ENCODE measurements around the gene RAPGEF1. TPM values are rescaled to one million over a fixed set of nuclear protein-coding genes. Genes with fewer than 3 reads are reported as not detected.

The RAPGEF1 gene
- total RNA-seq, 1 donor = 119 TPM

DNA sequence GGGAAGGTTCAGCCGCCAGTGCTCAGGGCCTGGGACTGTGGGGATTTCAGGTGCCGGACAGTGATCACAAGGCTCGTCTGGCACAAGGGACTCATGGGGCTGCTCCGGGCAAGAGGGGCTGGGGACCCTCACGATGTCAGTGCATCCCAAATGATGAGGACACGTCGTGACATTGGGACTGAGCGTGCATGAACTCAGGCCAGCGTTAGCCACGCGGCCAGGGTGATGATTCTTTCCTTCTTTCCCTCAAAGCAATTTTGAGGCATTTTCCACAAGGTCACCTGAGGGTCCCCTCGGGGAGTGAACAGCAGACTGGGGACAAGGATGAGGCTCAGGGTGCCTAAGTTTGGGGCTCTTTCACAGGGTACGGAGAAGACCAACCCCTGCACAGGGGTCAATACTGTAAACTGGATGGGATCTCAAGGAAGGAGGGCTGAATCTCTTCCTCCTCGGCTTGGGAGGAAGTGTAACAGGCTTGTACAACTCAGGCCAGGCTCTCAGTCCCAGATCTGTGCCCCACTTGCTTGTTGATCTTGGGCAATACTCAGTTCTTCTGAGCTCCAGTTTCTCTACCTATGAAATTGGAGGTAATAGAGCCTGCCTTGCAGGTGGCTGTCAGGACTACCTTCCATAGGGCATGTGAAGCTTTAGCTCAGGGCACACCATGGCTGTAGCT lies 116.1 kb downstream of the RAPGEF1 start:
- no peak overlapping the region for H3K4me3 ChIP-seq (ENCODE audit: low read length)
- H3K9me3 ChIP-seq (ENCODE audit: low read depth, low read length) = no peaks in the 10 kb centered on the region
- H3K27me3 ChIP-seq (ENCODE audit: insufficient read depth, low read length) = no peaks in the 10 kb centered on the region
- H3K4me1 ChIP-seq (ENCODE audit: insufficient read depth, low read length) = peaks cover 81% of the 10 kb centered on the region

DNA sequence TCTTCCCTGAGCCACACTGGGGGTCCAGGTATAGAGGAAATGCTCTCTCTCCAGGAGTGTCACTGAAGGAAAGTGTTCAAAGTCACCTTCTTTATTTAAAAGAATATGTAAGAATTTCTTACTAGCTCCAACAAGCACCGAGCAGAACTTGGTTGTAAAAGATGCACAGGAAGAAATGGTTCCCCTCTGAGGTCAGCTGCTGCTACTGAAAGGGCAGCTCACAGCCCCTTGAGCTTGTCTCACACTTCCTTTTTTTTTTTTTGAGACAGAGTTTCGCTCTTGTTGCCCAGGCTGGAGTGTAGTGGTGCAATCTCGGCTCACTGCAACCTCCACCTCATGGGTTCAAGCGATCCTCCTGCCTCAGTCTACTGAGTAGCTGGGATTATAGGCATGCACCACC lies 117.4 kb downstream of the RAPGEF1 start:
- Histone ChIP-seq H3K27me3 (ENCODE audit: insufficient read depth, low read length) (no peaks in the 10 kb centered on the region), H3K9me3 (ENCODE audit: low read depth, low read length) (no peaks in the 10 kb centered on the region), H3K4me3 (ENCODE audit: low read length) (no peak overlapping the region), H3K4me1 (ENCODE audit: insufficient read depth, low read length) (peaks cover 68% of the 10 kb centered on the region)

DNA sequence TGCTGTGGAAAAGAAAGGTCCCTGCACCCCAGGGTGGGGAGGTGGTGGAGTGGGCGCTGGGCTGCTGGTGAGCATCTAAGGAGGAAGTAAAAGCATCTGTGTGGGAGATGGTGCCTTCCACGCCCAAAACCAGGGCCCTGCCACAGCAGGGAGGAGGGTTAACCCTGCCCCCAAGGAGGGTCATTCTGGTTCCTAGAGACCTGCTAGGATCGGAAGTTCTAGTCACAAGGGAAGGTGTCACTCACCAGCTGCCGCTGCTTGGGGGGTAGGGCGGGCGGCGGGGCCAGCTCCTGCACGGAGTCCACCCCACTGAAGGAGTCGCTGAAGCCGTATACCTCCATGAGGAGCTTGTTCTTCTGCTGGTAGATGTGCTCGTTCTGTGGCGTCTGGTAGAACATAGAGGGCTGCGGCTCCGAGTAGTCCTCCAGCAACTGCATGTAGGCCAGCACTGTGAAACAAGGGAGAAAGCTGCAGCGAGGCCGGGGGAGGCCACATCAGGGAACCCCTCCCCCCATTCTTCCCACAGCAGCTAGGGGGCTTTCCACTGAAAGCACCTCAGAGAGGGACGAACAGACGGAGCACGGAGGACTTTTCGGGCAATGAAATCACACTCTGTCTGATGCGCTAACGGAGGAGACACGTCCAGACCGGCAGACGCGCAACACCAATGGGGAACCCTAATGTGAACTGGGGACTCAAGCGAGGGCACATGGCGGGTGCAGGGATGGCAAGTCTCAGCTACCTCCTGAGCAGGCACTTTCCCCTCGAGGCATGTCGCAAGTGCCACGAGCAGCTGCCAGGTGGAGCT lies 118.1 kb downstream of the RAPGEF1 start:
- Histone ChIP-seq H3K4me1 (ENCODE audit: insufficient read depth, low read length) (peaks cover 61% of the 10 kb centered on the region), H3K4me3 (ENCODE audit: low read length) (no peak overlapping the region), H3K27me3 (ENCODE audit: insufficient read depth, low read length) (no peaks in the 10 kb centered on the region)

DNA sequence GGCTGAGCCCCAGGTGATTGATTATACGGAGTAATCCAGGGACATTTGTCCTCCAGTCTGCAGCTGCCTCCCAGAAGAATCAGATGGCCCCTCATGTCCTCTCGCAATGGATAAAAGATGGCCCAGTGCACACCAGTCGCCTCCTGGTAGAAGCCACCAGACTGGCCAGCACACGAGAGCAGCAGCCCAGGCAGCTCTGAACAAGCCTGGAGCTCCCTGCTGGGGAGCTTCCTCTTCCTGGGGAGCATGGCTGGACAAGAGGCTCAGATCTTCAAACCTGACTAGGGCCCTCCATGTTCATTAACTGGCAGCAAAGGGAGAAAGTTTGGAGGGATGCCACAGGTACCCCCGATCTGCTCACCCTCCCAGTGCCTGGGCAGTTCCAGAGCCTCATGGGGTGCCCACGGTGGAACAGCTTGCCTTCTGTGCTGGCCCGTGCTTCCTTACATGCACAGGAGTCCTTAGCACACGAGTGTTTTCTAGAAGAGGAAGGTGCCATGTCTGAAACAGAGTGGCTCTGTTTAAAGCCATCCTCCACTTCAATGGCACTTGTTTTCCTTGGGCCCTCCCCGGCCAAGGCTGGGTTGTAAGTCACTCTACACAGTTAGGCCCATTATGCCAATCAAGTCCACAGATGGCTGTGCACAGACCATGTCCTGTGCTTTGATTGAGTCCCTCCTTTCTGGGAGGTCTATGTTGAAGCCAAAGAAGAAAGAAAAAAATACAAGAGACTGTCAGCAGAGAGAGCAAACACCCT lies 118.9 kb downstream of the RAPGEF1 start:
- no peak overlapping the region for H3K4me3 ChIP-seq (ENCODE audit: low read length)
- no peaks in the 10 kb centered on the region for H3K27me3 ChIP-seq (ENCODE audit: insufficient read depth, low read length)
- H3K9me3 ChIP-seq (ENCODE audit: low read depth, low read length) = no peaks in the 10 kb centered on the region
- H3K4me1 ChIP-seq (ENCODE audit: insufficient read depth, low read length) = peaks cover 55% of the 10 kb centered on the region

More for the DNA sequence above, 118.1 kb downstream of the RAPGEF1 start:
- H3K9me3 ChIP-seq (ENCODE audit: low read depth, low read length) = no peaks in the 10 kb centered on the region

DNA sequence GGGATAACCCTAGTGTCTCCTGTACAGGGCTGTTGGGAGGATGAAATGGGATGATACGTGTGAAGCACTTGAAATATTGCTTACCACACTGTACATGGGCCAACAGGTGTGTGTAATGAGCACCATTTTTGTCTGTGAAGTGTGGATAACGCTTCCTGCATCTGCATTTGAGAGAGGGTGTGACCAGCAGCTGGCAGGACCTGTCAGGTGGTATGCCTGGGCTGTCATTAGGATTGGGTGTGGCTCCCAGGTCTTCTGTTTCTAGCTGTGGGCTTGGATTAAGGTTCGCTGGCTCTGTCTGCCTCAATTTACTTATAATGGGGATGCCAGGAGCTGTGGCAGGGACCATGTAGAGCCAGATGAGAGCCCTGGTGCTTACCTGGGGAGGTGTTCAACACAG lies 120.2 kb downstream of the RAPGEF1 start:
- H3K9me3 ChIP-seq (ENCODE audit: low read depth, low read length) = no peaks in the 10 kb centered on the region
- no peak overlapping the region for H3K4me3 ChIP-seq (ENCODE audit: low read length)
- no peaks in the 10 kb centered on the region for H3K27me3 ChIP-seq (ENCODE audit: insufficient read depth, low read length)
- H3K4me1 ChIP-seq (ENCODE audit: insufficient read depth, low read length) = peaks cover 44% of the 10 kb centered on the region

GRCh38 chr9:131618785-131619184 lies 121.1 kb downstream of the RAPGEF1 start:
- Histone ChIP-seq H3K4me3 (ENCODE audit: low read length) (no peak overlapping the region), H3K9me3 (ENCODE audit: low read depth, low read length) (no peaks in the 10 kb centered on the region), H3K27me3 (ENCODE audit: insufficient read depth, low read length) (no peaks in the 10 kb centered on the region), H3K4me1 (ENCODE audit: insufficient read depth, low read length) (peaks cover 35% of the 10 kb centered on the region)

DNA sequence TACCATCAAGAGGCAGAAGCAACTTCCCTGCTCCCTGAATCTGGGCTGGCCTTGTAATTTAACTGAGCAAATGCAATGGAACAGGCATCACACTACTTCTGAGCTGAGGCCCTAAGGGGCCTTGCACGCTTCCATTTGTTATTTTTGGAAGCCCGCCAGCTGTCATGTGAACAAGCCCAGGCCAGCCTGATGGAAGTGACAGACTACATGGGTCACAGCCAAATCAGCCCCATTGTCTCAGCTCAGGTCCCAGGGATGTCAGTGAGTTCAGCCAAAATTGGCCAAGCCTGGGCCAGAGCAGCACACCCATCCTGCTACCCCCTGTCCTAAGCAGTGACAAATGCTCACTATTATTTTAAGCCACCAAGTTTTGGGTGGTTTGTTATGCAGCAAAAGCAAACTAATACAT lies 121.8 kb downstream of the RAPGEF1 start:
- no peaks in the 10 kb centered on the region for H3K9me3 ChIP-seq (ENCODE audit: low read depth, low read length)
- peaks cover 28% of the 10 kb centered on the region for H3K4me1 ChIP-seq (ENCODE audit: insufficient read depth, low read length)
- no peak overlapping the region for H3K4me3 ChIP-seq (ENCODE audit: low read length)
- H3K27me3 ChIP-seq (ENCODE audit: insufficient read depth, low read length) = no peaks in the 10 kb centered on the region

DNA sequence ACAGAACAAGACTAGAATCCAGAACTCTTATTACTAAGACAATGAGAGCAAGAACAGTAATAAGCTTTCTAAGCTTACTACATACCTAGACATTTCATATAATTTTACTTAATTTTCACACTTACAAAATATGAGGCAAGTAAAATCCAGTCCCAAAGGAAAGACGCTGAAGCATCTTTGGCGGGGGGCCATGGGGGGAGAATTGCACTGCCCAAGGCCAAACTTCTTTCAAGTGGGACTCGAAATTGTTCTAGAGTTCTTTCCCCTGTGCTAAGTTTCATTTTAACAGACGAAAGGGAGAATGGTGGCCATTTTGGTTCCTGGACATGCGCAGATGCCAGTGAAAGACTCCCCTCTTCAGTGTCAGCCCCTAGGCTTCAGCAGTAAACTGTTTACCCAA lies 122.3 kb downstream of the RAPGEF1 start:
- Histone ChIP-seq H3K4me3 (ENCODE audit: low read length) (no peak overlapping the region), H3K4me1 (ENCODE audit: insufficient read depth, low read length) (peaks cover 23% of the 10 kb centered on the region), H3K27me3 (ENCODE audit: insufficient read depth, low read length) (no peaks in the 10 kb centered on the region), H3K9me3 (ENCODE audit: low read depth, low read length) (no peaks in the 10 kb centered on the region)

DNA sequence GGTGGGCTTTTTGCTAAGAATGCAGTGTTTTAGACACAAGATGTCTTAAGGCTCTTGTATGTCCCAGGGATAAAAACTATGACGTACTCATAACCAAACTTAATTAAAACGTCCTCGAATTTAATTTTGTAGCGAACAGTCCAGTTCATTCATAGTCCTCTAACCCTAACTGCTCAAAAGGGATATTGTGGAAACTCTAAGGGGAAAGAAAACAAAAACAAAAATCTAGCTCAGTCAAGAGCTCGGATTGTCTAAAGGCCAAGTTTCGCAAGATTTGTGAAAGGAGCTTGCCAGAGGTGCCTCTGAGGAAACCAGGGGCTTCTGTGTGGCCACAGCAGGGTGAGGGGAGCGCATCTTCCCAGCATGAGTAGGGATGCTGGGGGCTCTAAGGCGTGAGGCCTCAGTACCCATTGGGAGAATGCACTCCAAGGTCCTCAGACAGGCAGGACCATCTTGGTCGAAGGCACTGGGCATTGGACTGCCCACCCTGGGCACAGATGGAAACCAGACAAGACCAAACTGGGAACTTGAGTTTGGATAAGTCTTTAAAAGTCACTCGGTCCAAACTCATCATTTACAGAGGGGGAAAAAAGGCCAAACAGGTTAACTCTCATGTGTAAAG lies 122.8 kb downstream of the RAPGEF1 start:
- Histone ChIP-seq H3K4me1 (ENCODE audit: insufficient read depth, low read length) (peaks cover 18% of the 10 kb centered on the region), H3K4me3 (ENCODE audit: low read length) (no peak overlapping the region), H3K27me3 (ENCODE audit: insufficient read depth, low read length) (no peaks in the 10 kb centered on the region), H3K9me3 (ENCODE audit: low read depth, low read length) (no peaks in the 10 kb centered on the region)

- H3K9me3 ChIP-seq (ENCODE audit: low read depth, low read length) = no peaks in the 10 kb centered on the region
- H3K4me3 ChIP-seq (ENCODE audit: low read length) = no peak overlapping the region
- H3K4me1 ChIP-seq (ENCODE audit: insufficient read depth, low read length) = no peaks in the 10 kb centered on the region
- H3K27me3 ChIP-seq (ENCODE audit: insufficient read depth, low read length) = no peaks in the 10 kb centered on the region
These were observed 125.4 kb downstream of the RAPGEF1 start for GRCh38 chr9:131614340-131614915.

DNA sequence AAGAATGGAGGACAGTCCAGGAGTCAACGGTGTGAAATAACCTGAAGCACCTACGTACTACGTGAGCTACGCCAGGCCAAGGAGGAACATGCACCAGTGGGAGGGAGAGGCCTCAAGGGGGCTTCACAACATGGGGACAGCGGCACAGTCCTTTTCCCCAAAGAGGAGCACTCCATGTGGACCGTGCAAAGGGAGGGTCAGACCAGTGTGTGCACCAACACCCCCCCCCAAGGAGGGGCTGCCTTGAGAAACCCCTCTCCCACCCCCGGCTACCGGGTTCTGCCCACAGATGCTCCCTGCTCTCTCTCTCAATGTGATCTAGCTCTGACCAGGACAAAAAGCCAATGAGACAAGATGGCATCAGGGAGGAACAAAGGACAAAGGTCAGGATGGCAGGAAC lies 126.0 kb downstream of the RAPGEF1 start:
- Histone ChIP-seq H3K4me1 (ENCODE audit: insufficient read depth, low read length) (no peaks in the 10 kb centered on the region), H3K9me3 (ENCODE audit: low read depth, low read length) (no peaks in the 10 kb centered on the region), H3K4me3 (ENCODE audit: low read length) (no peak overlapping the region), H3K27me3 (ENCODE audit: insufficient read depth, low read length) (no peaks in the 10 kb centered on the region)

DNA sequence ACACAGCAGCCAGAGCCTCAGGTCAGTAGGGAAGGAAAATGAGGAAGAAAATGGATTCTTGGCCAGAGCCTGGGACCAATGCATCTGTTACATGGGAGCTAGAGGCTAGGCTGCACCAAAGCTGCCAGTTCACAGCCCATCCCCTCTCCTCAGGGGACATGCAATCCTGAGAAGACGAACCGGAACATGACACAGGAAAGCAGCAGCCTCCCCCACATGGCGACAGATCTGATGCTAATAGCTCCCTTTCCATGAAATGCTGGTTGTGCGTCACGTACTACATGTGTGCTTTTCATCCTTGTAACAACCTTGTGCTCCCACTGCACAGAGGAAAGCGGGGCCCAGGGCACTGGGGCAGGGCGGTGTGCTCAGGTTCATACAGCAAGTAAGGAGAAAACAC lies 127.0 kb downstream of the RAPGEF1 start:
- Histone ChIP-seq H3K9me3 (ENCODE audit: low read depth, low read length) (no peaks in the 10 kb centered on the region), H3K4me1 (ENCODE audit: insufficient read depth, low read length) (no peaks in the 10 kb centered on the region), H3K4me3 (ENCODE audit: low read length) (no peak overlapping the region), H3K27me3 (ENCODE audit: insufficient read depth, low read length) (no peaks in the 10 kb centered on the region)

DNA sequence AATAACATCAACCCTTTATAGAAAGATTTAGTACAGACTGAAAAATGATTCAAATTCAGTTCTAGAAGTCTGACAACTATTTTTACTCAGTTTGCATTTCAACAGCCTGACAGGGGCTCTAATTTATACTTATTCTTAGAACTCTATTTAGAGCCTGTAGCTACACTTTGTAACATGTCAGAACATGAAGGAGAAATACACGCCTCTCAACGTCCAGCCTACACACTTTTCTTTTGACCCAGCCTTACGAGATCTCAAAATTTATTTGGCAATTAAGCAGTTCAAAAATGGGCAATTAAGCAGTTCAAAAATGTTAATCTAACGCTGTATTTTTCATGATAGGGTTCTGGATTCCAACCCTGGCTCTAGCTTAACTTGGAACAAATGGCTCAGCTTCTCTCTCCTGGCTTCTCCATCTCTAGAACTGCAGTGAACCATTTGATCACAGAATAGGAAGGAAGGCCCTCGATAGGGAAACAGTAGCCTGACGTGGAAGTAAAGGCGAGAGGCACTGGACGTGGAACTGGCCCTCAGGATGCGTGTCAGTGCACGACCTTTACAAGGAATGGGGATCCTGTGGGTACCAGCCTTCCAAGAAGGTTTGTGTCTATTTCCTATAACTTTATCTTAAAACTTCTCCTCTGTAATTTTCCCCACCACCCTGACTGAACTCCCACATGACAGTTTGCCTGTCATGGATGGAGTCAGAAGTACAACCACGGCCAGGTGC lies 128.1 kb downstream of the RAPGEF1 start:
- Histone ChIP-seq H3K4me3 (ENCODE audit: low read length) (no peak overlapping the region), H3K27me3 (ENCODE audit: insufficient read depth, low read length) (no peaks in the 10 kb centered on the region), H3K9me3 (ENCODE audit: low read depth, low read length) (no peaks in the 10 kb centered on the region), H3K4me1 (ENCODE audit: insufficient read depth, low read length) (no peaks in the 10 kb centered on the region)

DNA sequence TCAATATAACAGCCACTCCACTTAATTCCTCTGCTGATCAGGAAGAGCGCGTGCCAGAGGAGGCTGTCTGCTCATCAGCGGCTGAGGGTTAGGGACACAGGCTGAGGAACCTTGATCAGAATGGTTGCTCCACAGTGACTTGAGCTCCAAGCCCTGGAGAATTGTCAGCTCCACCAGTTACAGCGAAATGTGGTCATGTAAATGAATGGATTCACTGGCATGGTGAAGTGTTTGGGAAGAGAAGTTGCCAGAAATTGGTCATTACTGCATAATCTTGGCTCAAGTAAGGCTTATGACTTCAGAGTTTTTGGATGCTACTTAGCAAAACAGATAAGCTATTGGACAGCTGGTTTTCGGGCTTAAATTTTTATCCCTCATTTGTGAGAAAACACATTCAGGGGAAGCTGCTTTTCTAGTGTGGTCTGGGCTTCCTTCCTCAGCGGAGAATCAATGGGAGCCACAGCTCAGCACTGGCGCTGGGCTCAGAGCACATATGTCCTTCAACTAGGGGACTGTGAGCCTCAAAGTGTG lies 129.6 kb downstream of the RAPGEF1 start:
- Histone ChIP-seq H3K9me3 (ENCODE audit: low read depth, low read length) (no peaks in the 10 kb centered on the region), H3K27me3 (ENCODE audit: insufficient read depth, low read length) (no peaks in the 10 kb centered on the region), H3K4me1 (ENCODE audit: insufficient read depth, low read length) (no peaks in the 10 kb centered on the region), H3K4me3 (ENCODE audit: low read length) (no peak overlapping the region)
